Measurements from ENCODE around the gene OAF. TPM values are rescaled to one million over a fixed set of nuclear protein-coding genes. Genes with fewer than 3 reads are reported as not detected.

The OAF gene
- total and polyA plus RNA-seq, 2 experiments from 2014 or later, result 1.1 to 3.0 TPM

GRCh38 chr11:120226714-120227113 lies 15.9 kb downstream of the OAF start:
- Histone ChIP-seq H3K4me3 (no peak overlapping the region), H3F3A (replicated peaks; ENCODE audit: low read depth) (no peaks in the 10 kb centered on the region), H3K36me3 (ENCODE audit: insufficient read depth) (no peaks in the 10 kb centered on the region), H3K79me2 (replicated peaks; ENCODE audit: insufficient read depth) (no peaks in the 10 kb centered on the region), H3K4me1 (ENCODE audit: insufficient read depth) (0 out of 2 replicates have a peak, but pooled peaks cover 4% of the 10 kb centered on the region), H3K27ac (ENCODE audit: low read depth) (no peak overlapping the region), H2AFZ (no peak overlapping the region), H3K9me2 (ENCODE audit: insufficient read depth) (no peaks in the 10 kb centered on the region), H3K4me2 (no peak overlapping the region), H3K27me3 (ENCODE audit: insufficient read depth) (no peaks in the 10 kb centered on the region), H4K20me1 (replicated peaks; ENCODE audit: insufficient read depth) (no peaks in the 10 kb centered on the region)
- no peak for TF ChIP-seq JUNB (IDR thresholded peaks at IDR 0.05; ENCODE audit: unreplicated experiment)
- TF ChIP-seq CTCF (conservative IDR thresholded peaks at IDR 0.05; ENCODE audit: low read depth in 2 of 2), result peak in 1 of 2 experiments; percentile 37; a peak in 2 of 4 replicates
- no peaks in the 10 kb centered on the region for H3K36me3 Mint-ChIP-seq (ENCODE audit: low read depth)
- no peaks in the 10 kb centered on the region for H3K9me3 Mint-ChIP-seq
- H3K4me3 Mint-ChIP-seq, result no peak overlapping the region
- peaks cover 16% of the 10 kb centered on the region for H3K27me3 Mint-ChIP-seq (ENCODE audit: insufficient read depth, low read depth, poor library complexity)
- H3K27ac Mint-ChIP-seq, result no peak overlapping the region
- ATAC-seq, result no peak
- DNase-seq (ENCODE audit: low spot score), result no peak
- peaks cover 22% of the 10 kb centered on the region for H3K4me1 Mint-ChIP-seq

GRCh38 chr11:120227228-120227852 lies 16.5 kb downstream of the OAF start:
- ATAC-seq (no peak), DNase-seq (ENCODE audit: low spot score) (no peak)
- Histone ChIP-seq H3K4me3 (no peak overlapping the region), H3K4me2 (no peak overlapping the region), H4K20me1 (replicated peaks; ENCODE audit: insufficient read depth) (no peaks in the 10 kb centered on the region), H3K4me1 (ENCODE audit: insufficient read depth) (0 out of 2 replicates have a peak, but pooled peaks cover 4% of the 10 kb centered on the region), H3K36me3 (ENCODE audit: insufficient read depth) (no peaks in the 10 kb centered on the region), H3K27me3 (ENCODE audit: insufficient read depth) (no peaks in the 10 kb centered on the region), H3K27ac (ENCODE audit: low read depth) (no peak overlapping the region), H3K79me2 (replicated peaks; ENCODE audit: insufficient read depth) (no peaks in the 10 kb centered on the region), H3F3A (replicated peaks; ENCODE audit: low read depth) (no peaks in the 10 kb centered on the region), H2AFZ (no peak overlapping the region), H3K9me2 (ENCODE audit: insufficient read depth) (no peaks in the 10 kb centered on the region)
- no peak for TF ChIP-seq STAT1 (IDR thresholded peaks at IDR 0.05; ENCODE audit: unreplicated experiment)
- no peak for TF ChIP-seq EZH2phosphoT487 (IDR thresholded peaks at IDR 0.05; ENCODE audit: unreplicated experiment)
- Mint-ChIP-seq H3K27ac (no peak overlapping the region), H3K27me3 (ENCODE audit: insufficient read depth, low read depth, poor library complexity) (peaks cover 12% of the 10 kb centered on the region), H3K9me3 (no peaks in the 10 kb centered on the region), H3K36me3 (ENCODE audit: low read depth) (no peaks in the 10 kb centered on the region), H3K4me3 (no peak overlapping the region), H3K4me1 (peaks cover 22% of the 10 kb centered on the region)

- Mint-ChIP-seq H3K4me1 (peaks cover 22% of the 10 kb centered on the region), H3K9me3 (no peaks in the 10 kb centered on the region), H3K4me3 (no peak overlapping the region), H3K27ac (no peak overlapping the region), H3K36me3 (ENCODE audit: low read depth) (no peaks in the 10 kb centered on the region), H3K27me3 (ENCODE audit: insufficient read depth, low read depth, poor library complexity) (peaks cover 6% of the 10 kb centered on the region)
- Histone ChIP-seq H4K20me1 (replicated peaks; ENCODE audit: insufficient read depth) (no peaks in the 10 kb centered on the region), H3K4me1 (ENCODE audit: insufficient read depth) (0 out of 2 replicates have a peak, but pooled peaks cover 4% of the 10 kb centered on the region), H3K27ac (ENCODE audit: low read depth) (no peak overlapping the region), H3K27me3 (ENCODE audit: insufficient read depth) (no peaks in the 10 kb centered on the region), H3K9me2 (ENCODE audit: insufficient read depth) (no peaks in the 10 kb centered on the region), H3K4me3 (no peak overlapping the region), H3F3A (replicated peaks; ENCODE audit: low read depth) (no peaks in the 10 kb centered on the region), H2AFZ (no peak overlapping the region), H3K36me3 (ENCODE audit: insufficient read depth) (no peaks in the 10 kb centered on the region), H3K79me2 (replicated peaks; ENCODE audit: insufficient read depth) (no peaks in the 10 kb centered on the region), H3K4me2 (no peak overlapping the region)
- ATAC-seq (peak; percentile 83), DNase-seq (ENCODE audit: low spot score) (peak; percentile 57)
- TF ChIP-seq EZH2 (IDR thresholded peaks at IDR 0.05; ENCODE audit: low read depth, unreplicated experiment), result no peak
- peak; percentile 42 to 66 for TF ChIP-seq CTCF (conservative IDR thresholded peaks at IDR 0.05; ENCODE audit: low read depth in 2 of 2)
These were observed 18.1 kb downstream of the OAF start for GRCh38 chr11:120228794-120229384.

Data from GM23338 (cell line).